ENCODE measurements around the gene BACE2.

Gene BACE2

GRCh38 chr21:41167348-41168342 lies at the start of gene BACE2:
Gene BACE2, plus strand, starts transcription at chr21:41168160. Its CDS starts 104 bp downstream, at chr21:41168264.
- DNase-seq = peak; percentile 19 to 48

GRCh38 chr21:41119901-41120300 lies 48.1 kb upstream of the BACE2 start:
- no peak for DNase-seq

DNA sequence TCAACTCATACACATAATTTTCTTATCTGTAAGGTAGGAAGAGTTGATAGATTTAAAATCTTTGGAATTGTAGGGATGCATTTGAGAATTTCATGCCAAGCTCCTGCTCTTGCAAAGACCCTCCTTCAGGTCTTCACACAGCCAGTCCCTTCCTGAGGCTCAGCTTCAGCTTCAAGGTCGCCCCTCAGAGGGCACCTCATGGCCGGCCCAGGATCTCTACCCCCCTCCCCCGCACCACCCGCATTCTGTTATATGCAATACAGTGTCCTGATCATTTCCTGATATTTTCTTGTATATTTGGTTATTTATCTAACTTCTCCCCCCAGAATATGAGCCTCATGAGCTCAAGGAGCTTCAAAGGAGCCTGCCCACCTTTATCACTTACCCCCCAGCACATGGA lies 47.0 kb upstream of the BACE2 start:
- no peak for DNase-seq

GRCh38 chr21:41121785-41122415 lies 46.1 kb upstream of the BACE2 start:
- peak; percentile 34 to 41 for DNase-seq

GRCh38 chr21:41124641-41125201 lies 43.2 kb upstream of the BACE2 start:
- no peak for DNase-seq

GRCh38 chr21:41128981-41129380 lies 39.0 kb upstream of the BACE2 start:
- no peak for DNase-seq

- no peak for DNase-seq
Measured at GRCh38 chr21:41130883-41131282, 37.1 kb upstream of the BACE2 start.

- no peak for DNase-seq
Measured at GRCh38 chr21:41133874-41134522, 34.0 kb upstream of the BACE2 start.

DNA sequence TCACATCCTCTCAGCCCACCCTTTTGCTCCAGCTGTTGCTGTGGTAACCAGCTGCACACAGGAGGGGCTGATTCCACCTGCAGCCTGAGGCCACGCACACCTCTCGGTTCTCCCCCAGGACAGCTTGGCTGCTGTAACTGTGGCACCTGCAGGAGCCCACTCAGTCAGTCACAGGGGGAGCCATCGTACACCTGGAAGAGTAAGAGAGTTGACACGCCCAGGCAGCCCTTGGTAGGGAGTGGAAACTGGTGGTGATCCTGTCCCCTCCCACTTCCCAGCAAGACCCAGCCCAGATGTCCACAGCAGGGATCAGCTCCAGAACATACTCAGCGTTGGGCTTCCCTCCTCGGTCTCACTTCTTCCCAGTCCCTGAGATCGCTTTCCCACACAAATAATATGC lies 32.2 kb upstream of the BACE2 start:
- DNase-seq = no peak

GRCh38 chr21:41136286-41136685 lies 31.7 kb upstream of the BACE2 start:
- DNase-seq = no peak

DNA sequence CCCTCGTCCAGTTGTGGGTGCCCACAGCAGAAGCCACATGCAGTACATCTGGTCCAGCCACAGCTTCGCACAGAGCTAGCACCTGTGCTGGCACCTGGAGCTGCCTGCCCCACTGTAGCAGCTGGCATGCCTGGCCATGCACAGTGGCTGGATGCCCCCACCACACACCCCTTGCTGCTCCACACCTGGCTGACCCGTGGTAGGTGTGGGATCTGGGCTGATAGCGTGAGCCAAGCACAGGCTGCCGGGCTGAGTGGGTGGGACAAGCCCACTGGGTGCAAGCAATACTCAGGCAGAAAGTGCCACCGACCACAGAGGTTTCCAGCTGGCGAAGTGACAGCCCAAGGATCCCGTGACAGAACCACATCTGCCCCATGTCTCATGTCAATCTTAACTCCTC lies 30.6 kb upstream of the BACE2 start:
- no peak for DNase-seq

- no peak for DNase-seq
Measured at GRCh38 chr21:41137889-41138288, 30.1 kb upstream of the BACE2 start.

DNA sequence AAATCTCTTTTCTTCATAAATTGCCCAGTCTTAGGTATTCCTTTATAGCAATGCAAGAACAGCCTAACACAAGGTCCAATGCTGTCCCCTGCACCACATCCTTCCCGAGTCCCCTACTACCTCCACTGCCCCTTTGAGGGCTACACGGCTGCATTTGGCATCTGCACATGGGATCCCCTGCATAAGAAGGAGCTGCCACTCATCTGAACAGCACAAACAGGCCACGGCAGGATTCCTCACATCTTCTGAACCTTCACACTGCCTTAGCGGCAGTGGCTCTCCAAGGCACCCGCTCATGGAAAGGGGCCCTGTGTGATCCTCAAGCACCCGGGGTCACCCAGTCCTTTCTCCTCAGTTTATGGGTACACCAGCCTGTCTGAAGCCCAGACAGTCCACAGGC lies 29.2 kb upstream of the BACE2 start:
- DNase-seq = no peak

DNA sequence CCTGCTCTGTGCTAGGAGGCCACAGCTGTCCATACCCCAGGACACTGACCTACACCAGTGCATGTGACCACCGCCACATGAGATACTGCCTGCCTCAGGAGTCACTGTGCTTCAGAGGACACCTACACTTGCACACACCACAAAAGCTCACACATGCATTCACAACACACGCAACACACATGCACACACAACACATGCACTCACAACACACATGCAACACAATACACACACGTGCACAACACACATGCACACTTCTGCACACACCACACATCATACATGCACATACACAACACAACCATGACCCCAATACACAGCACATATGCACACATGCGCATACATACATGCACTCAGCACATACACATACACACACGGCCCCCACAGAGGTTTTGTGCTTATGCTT lies 28.7 kb upstream of the BACE2 start:
- no peak for DNase-seq

- DNase-seq = no peak
Measured at GRCh38 chr21:41139951-41140350, 28.0 kb upstream of the BACE2 start.

GRCh38 chr21:41141031-41141457 lies 26.9 kb upstream of the BACE2 start:
- no peak for DNase-seq

DNA sequence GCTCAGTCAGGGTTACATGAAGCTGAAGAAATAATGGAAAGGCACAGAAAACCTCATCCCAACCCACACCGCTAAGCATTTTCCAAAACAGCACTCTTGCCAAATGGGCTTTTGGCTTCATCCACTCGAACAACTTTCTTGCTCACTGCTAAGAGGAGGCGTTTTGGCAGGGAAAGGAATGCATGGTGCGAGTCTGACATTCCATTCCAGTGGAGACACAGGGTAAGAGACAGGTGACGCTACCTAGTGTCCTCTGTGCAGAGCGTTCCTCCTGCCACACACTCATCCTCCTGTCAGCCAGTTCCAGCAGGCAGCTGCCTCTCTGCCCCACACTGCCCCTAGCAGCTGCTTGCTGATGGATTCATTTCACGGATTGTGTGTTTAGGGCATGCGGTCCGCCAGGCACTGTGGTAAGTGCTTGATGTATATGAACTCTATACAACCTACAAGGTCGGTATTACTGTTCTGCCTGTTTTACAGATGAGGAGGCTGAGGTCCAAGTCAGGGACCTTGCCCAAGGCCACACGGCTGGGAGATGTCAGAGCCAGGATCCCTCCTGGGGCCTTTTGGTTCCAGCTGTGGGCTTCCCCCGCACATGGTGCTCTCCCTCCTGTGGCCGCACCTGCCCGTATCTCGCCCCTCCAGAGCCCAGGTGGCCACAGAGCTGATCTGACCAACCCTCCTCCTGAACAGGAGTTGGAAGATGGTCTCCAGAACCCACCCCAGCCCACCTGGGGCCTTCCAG lies 25.7 kb upstream of the BACE2 start:
- DNase-seq = no peak

DNA sequence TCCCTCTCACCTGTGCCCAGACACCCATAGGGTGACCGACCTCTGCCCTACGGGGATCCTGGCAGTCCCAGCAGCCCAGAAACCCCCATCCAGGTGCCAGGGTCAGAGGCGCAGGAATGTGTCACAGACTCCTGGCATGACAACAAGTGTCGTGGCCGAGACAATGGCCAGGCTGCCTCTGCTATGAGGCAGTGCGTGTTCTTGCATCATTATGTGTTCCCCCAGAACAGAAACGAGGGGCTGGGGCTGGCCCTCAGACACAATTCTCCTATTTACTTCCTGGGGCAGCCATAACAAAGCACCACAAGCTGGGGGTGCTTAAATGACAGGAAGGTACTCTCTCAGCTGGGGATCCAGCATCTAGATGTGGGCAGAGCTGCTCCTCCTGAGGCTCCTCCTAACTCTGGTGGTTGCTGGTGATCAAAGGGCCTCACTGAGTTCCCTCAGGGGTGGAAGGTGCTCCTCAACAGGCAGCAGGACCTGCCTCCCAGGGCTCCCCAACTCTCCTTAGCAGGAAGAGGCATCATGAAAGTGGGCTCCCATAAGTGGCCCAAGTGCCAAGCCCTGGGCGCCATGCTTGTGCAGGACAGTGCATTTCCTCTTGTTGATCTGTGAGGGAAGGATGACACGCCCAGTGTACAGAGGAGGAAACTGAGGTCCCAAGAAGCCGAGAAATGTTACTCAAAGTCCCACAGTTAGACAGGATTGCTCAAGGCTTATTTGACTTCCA lies 24.2 kb upstream of the BACE2 start:
- no peak for DNase-seq

- no peak for DNase-seq
Measured at GRCh38 chr21:41147096-41147978, 20.6 kb upstream of the BACE2 start.

DNA sequence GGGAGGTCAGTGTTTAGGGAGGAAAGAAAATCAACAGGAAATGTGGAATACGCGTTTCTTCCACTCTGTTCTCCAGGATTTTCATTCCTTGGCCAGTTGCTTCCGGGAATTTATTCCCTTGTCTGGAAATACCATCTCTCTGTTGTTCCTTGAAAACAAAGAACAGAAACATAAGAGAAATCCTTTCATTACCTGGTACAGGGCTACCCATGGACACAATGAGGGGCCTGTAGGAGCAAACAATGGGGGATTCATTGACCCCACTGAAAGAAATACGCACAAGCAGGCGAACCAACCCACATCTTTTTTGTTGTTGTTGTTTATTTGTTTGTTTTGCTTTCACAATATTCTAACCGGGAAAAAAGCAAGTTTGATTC lies 20.0 kb upstream of the BACE2 start:
- no peak for DNase-seq

DNA sequence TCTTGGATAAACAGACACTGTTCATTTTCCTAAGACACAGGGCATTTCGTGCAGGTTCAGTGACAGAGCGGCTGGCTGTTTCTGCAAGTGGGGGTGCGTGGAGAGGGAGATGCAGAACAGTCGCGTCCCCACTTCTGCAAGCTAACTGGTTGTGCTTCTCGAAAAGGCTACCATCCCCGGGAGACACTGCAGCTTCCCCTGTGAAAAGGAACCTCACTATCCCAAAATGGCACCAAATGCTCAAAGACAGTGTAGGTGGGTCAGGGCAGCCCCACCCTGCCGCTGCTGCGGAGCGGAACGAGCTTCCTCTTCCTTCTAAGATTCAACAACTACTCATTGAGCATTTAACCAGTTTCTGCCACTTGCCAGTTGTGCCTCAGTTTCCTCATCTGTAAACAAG lies 19.2 kb upstream of the BACE2 start:
- no peak for DNase-seq

All from CD4-positive, alpha-beta T cell treated with Interferon alpha-2 for 1 hour (primary cell).